Mesendoderm (in vitro differentiated cells): ENCODE measurements around the gene KTN1.

ENCODE experiments used
- DNase-seq: peaks from one replicate; pipeline ENCODE4 v3.0.0; 2013
- H2AK5ac ChIP-seq: 2 replicates; pipeline ENCODE4 v1.6.1; 2013; ENCODE audit warnings: low read length, inconsistent platforms
- H2BK120ac ChIP-seq: 2 replicates; pipeline ENCODE4 v1.6.1; 2013; ENCODE audit warnings: low read depth, mild to moderate bottlenecking, low read length, moderate library complexity, mixed read lengths
- H2BK15ac ChIP-seq: replicated peaks from 2 replicates; pipeline ENCODE4 v1.6.1; 2013; ENCODE audit warnings: low read depth, mild to moderate bottlenecking, moderate library complexity
- H2BK5ac ChIP-seq: 2 replicates; pipeline ENCODE4 v1.6.1; 2013; ENCODE audit warnings: low read length, inconsistent platforms
- H3K18ac ChIP-seq: 2 replicates; pipeline ENCODE4 v1.6.1; 2013; ENCODE audit warnings: mild to moderate bottlenecking, low read length, mixed read lengths
- H3K23ac ChIP-seq: one replicate; pipeline ENCODE4 v1.6.1; 2013; ENCODE audit warnings: low read length
- H3K27ac ChIP-seq: 2 replicates; pipeline ENCODE4 v1.5.1; 2013; ENCODE audit warnings: low read depth, mild to moderate bottlenecking, inconsistent platforms, low read length, moderate library complexity
- H3K27me3 ChIP-seq: 2 replicates; pipeline ENCODE4 v1.6.1; 2013; ENCODE audit warnings: low read length, control low read depth, mild to moderate bottlenecking, inconsistent platforms; ENCODE audit not compliant: insufficient read depth, poor library complexity
- H3K36me3 ChIP-seq: 2 replicates; pipeline ENCODE4 v1.6.1; 2013; ENCODE audit warnings: low read length, inconsistent platforms; ENCODE audit not compliant: control insufficient read depth, insufficient read depth
- H3K4ac ChIP-seq: one replicate; pipeline ENCODE4 v1.6.1; 2013; ENCODE audit warnings: low read depth, mild to moderate bottlenecking, low read length, moderate library complexity
- H3K4me1 ChIP-seq: 2 replicates; pipeline ENCODE4 v1.6.1; 2013; ENCODE audit warnings: low read depth, low read length, inconsistent platforms; ENCODE audit not compliant: control insufficient read depth
- H3K4me2 ChIP-seq: 2 replicates; pipeline ENCODE4 v1.6.1; 2013; ENCODE audit warnings: low read length
- H3K4me3 ChIP-seq: 2 replicates; pipeline ENCODE4 v1.5.1; 2013; ENCODE audit warnings: mild to moderate bottlenecking, low read length
- H3K56ac ChIP-seq: one replicate; pipeline ENCODE4 v1.6.1; 2013; ENCODE audit warnings: low read length
- H3K79me1 ChIP-seq: 2 replicates; pipeline ENCODE4 v1.6.1; 2013; ENCODE audit warnings: low read length, inconsistent platforms
- H3K79me2 ChIP-seq: 2 replicates; pipeline ENCODE4 v1.6.1; 2013; ENCODE audit warnings: mild to moderate bottlenecking, low read length; ENCODE audit not compliant: control insufficient read depth, insufficient read depth
- H3K9ac ChIP-seq: 2 replicates; pipeline ENCODE4 v1.6.1; 2013; ENCODE audit warnings: low read length, inconsistent platforms
- H4K5ac ChIP-seq: one replicate; pipeline ENCODE4 v1.6.1; 2013; ENCODE audit warnings: low read length
- H4K8ac ChIP-seq: one replicate; pipeline ENCODE4 v1.6.1; 2013; ENCODE audit warnings: low read depth, mild to moderate bottlenecking, control low read depth, low read length, moderate library complexity
- WGBS: extraction: QIAGEN DNeasy Blood & Tissue Kit; methylation state at CpG from one replicate; pipeline ENCODE4 v1.1.7; 2013; ENCODE audit warnings: low lambda C conversion rate, missing lambda C conversion rate; ENCODE audit not compliant: insufficient coverage; ENCODE audit errors: extremely low coverage; 5-methylcytosine and 5-hydroxymethylcytosine counted together

KTN1 gene

GRCh38 chr14:55645845-55646832 is 66.1 kb downstream of the KTN1 start:
- Histone ChIP-seq H3K27ac (no peak overlapping the region), H2BK5ac (no peak overlapping the region), H3K9ac (no peak overlapping the region), H3K23ac (no peak overlapping the region), H3K4me2 (no peak overlapping the region), H3K4me1 (no peaks in the 10 kb centered on the region), H4K8ac (no peak overlapping the region), H3K79me1 (no peaks in the 10 kb centered on the region), H3K27me3 (no peaks in the 10 kb centered on the region), H2BK120ac (no peak overlapping the region), H2AK5ac (no peak overlapping the region), H3K56ac (no peak overlapping the region), H3K4ac (no peak overlapping the region), H3K36me3 (no peaks in the 10 kb centered on the region), H2BK15ac (no peak overlapping the region), H4K5ac (no peak overlapping the region), H3K18ac (no peak overlapping the region), H3K79me2 (no peaks in the 10 kb centered on the region), H3K4me3 (no peak overlapping the region)
- DNase-seq = no peak
- WGBS = no CpG with 5 or more reads among the region's 2 CpGs

GRCh38 chr14:55650992-55651391 is 71.0 kb downstream of the KTN1 start:
- no peak overlapping the region for H3K27ac ChIP-seq
- H3K9ac ChIP-seq = no peak overlapping the region
- H3K56ac ChIP-seq = no peak overlapping the region
- H3K4ac ChIP-seq = no peak overlapping the region
- DNase-seq = no peak
- no peak overlapping the region for H4K5ac ChIP-seq
- no peaks in the 10 kb centered on the region for H3K36me3 ChIP-seq
- no CpG with 5 or more reads among the region's 1 CpG for WGBS
- no peaks in the 10 kb centered on the region for H3K4me1 ChIP-seq
- no peak overlapping the region for H2BK15ac ChIP-seq
- no peaks in the 10 kb centered on the region for H3K27me3 ChIP-seq
- no peak overlapping the region for H4K8ac ChIP-seq
- H3K23ac ChIP-seq = no peak overlapping the region
- H3K18ac ChIP-seq = no peak overlapping the region
- H2BK120ac ChIP-seq = no peak overlapping the region
- H2AK5ac ChIP-seq = no peak overlapping the region
- H2BK5ac ChIP-seq = no peak overlapping the region
- no peaks in the 10 kb centered on the region for H3K79me2 ChIP-seq
- H3K4me3 ChIP-seq = no peak overlapping the region
- H3K79me1 ChIP-seq = no peaks in the 10 kb centered on the region
- no peak overlapping the region for H3K4me2 ChIP-seq

- Histone ChIP-seq H4K8ac (no peak overlapping the region), H3K36me3 (no peaks in the 10 kb centered on the region), H3K18ac (no peak overlapping the region), H3K4me2 (no peak overlapping the region), H3K9ac (no peak overlapping the region), H3K4ac (no peak overlapping the region), H4K5ac (no peak overlapping the region), H2AK5ac (no peak overlapping the region), H2BK15ac (no peak overlapping the region), H3K79me1 (no peaks in the 10 kb centered on the region), H2BK5ac (no peak overlapping the region), H2BK120ac (no peak overlapping the region), H3K27ac (no peak overlapping the region), H3K56ac (no peak overlapping the region), H3K23ac (no peak overlapping the region), H3K27me3 (no peaks in the 10 kb centered on the region), H3K4me3 (no peak overlapping the region), H3K4me1 (no peaks in the 10 kb centered on the region), H3K79me2 (no peaks in the 10 kb centered on the region)
- no peak for DNase-seq
- WGBS = no CpG with 5 or more reads among the region's 2 CpGs
These were observed 74.2 kb downstream of the KTN1 start for GRCh38 chr14:55654243-55654642.

- H4K5ac ChIP-seq = no peak overlapping the region
- H3K27ac ChIP-seq = no peak overlapping the region
- H3K56ac ChIP-seq = no peak overlapping the region
- no peak overlapping the region for H3K9ac ChIP-seq
- no peak overlapping the region for H3K4ac ChIP-seq
- no peak overlapping the region for H3K18ac ChIP-seq
- no peak for DNase-seq
- H3K27me3 ChIP-seq = no peaks in the 10 kb centered on the region
- H3K23ac ChIP-seq = no peak overlapping the region
- no peaks in the 10 kb centered on the region for H3K4me1 ChIP-seq
- no peak overlapping the region for H3K4me2 ChIP-seq
- no peak overlapping the region for H2BK120ac ChIP-seq
- H2AK5ac ChIP-seq = no peak overlapping the region
- peaks cover 2% of the 10 kb centered on the region for H3K79me1 ChIP-seq
- H2BK5ac ChIP-seq = no peak overlapping the region
- H3K79me2 ChIP-seq = no peaks in the 10 kb centered on the region
- no peaks in the 10 kb centered on the region for H3K36me3 ChIP-seq
- H4K8ac ChIP-seq = no peak overlapping the region
- no peak overlapping the region for H2BK15ac ChIP-seq
- no peak overlapping the region for H3K4me3 ChIP-seq
These were observed 81.0 kb downstream of the KTN1 start for GRCh38 chr14:55661029-55661428.

- Histone ChIP-seq H3K4me1 (no peaks in the 10 kb centered on the region), H2AK5ac (no peak overlapping the region), H3K4ac (no peak overlapping the region), H2BK15ac (no peak overlapping the region), H4K5ac (no peak overlapping the region), H3K9ac (no peak overlapping the region), H3K27me3 (no peaks in the 10 kb centered on the region), H3K79me2 (no peaks in the 10 kb centered on the region), H3K18ac (no peak overlapping the region), H2BK120ac (no peak overlapping the region), H3K36me3 (no peaks in the 10 kb centered on the region), H3K56ac (no peak overlapping the region), H3K27ac (no peak overlapping the region), H3K79me1 (peaks cover 2% of the 10 kb centered on the region), H2BK5ac (no peak overlapping the region), H3K4me2 (no peak overlapping the region), H3K23ac (no peak overlapping the region), H3K4me3 (no peak overlapping the region), H4K8ac (no peak overlapping the region)
- WGBS = 100% methylated on average over 1 of the region's 5 CpGs
- no peak for DNase-seq
These were observed 82.7 kb downstream of the KTN1 start for GRCh38 chr14:55662752-55663151.
